Gastroesophageal sphincter (tissue), 4 donors: ENCODE data around the gene TFDP2. TPM values are rescaled to one million over a fixed set of nuclear protein-coding genes. Genes with fewer than 3 reads are reported as not detected.
"Not testable (repeated sequence)": the region's sequence is repeated elsewhere in the genome, so short reads cannot be mapped to it uniquely, and the experiment has no call there.

Experiments
- ATAC-seq: fragments of 150-250 bp; one replicate; pipeline ENCODE4 v1.9.1; 2016; ENCODE audit warnings: mild to moderate bottlenecking, moderate library complexity
- H3K27ac ChIP-seq, 4 donors: fragments of 200-600 bp; sonication (generic) in 3 of 4; 1 replicate in 3 of 4; 2 replicates in 1 of 4; pipeline ENCODE4 v1.5.1; 2016 to 2019
- H3K27me3 ChIP-seq: fragments of 200-600 bp; sonication (generic); one replicate; pipeline ENCODE4 v1.5.1; 2019
- H3K36me3 ChIP-seq, 2 donors: fragments of 200-600 bp; sonication (generic); one replicate each; pipeline ENCODE4 v1.5.1; 2019; ENCODE audit warnings: control low read depth in 1 of 2
- H3K4me1 ChIP-seq, 3 donors: fragments of 200-600 bp; sonication (generic); 1 replicate in 2 of 3; 2 replicates in 1 of 3; pipeline ENCODE4 v1.5.1; 2016 to 2019; ENCODE audit warnings: control low read depth in 2 of 3
- H3K4me3 ChIP-seq, 2 donors: fragments of 200-600 bp; sonication (generic); one replicate each; pipeline ENCODE4 v1.5.1; 2019; ENCODE audit warnings: mild to moderate bottlenecking in 1 of 2, moderate library complexity in 1 of 2
- H3K9me3 ChIP-seq, 3 donors: fragments of 200-600 bp; sonication (generic); one replicate each; pipeline ENCODE4 v1.5.1; 2017 to 2019; ENCODE audit warnings: control low read depth in 2 of 3
- CTCF ChIP-seq, 4 experiments: fragments of 200-600 bp in 2 of 4; fragments of 450-650 bp in 2 of 4; sonication (generic) in 1 of 4; IDR thresholded peaks; one replicate each; pipeline ENCODE4 v1.5.1; 2017 to 2019; ENCODE audit warnings: antibody characterized with exemption in 4 of 4, mild to moderate bottlenecking in 2 of 4, moderate library complexity in 2 of 4
- EP300 ChIP-seq: sonication (generic); formaldehyde crosslinking; IDR thresholded peaks from one replicate; pipeline ENCODE4 v1.6.1; 2017; ENCODE audit warnings: antibody characterized with exemption, mild to moderate bottlenecking
- POLR2A ChIP-seq, 2 donors: fragments of 450-650 bp; IDR thresholded peaks; one replicate each; pipeline ENCODE4 v1.6.1; 2017; ENCODE audit warnings: antibody characterized with exemption in 2 of 2, mild to moderate bottlenecking in 2 of 2, moderate library complexity in 1 of 2
- POLR2AphosphoS5 ChIP-seq: sonication (generic); formaldehyde crosslinking; IDR thresholded peaks from one replicate; pipeline ENCODE4 v1.6.1; 2017; ENCODE audit warnings: antibody characterized with exemption
- WGBS, 2 donors: methylation state at CpG; one replicate each; pipeline ENCODE4 v1.1.5; 2018; ENCODE audit warnings: low coverage in 1 of 2; 5-methylcytosine and 5-hydroxymethylcytosine counted together
- total RNA-seq, 4 donors: library from RNA; depleted of rRNA; stranded (reverse); fragments of >200 nt; gene quantifications; one replicate each; pipeline ENCODE4 v1.1.0, GENCODE V29; 2016

The TFDP2 gene
- total RNA-seq, 4 donors from 2014 or later = 56.2 to 267 (median 108) TPM

DNA sequence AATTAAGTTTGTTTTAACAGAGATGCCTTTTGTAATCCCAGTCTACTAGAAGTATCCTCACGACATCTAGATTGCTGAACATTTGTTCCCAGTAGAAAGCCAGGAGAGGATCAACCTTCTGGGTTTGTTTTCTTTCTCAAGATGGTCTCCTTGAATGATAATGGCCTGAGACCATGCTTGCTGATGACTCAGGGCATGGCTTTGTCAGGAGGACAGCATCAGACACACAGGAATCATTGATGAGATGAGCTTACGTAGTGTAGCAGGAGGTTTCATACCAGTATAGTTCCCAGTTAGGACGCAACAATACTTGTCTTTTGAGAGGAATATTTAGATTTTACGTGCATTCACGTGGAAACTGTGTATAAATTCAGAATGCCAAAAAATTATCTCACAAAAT lies 234.3 kb downstream of the TFDP2 start:
- TF ChIP-seq POLR2AphosphoS5 = no peak
- TF ChIP-seq EP300 = no peak
- no peak for TF ChIP-seq POLR2A (IDR thresholded peaks at IDR 0.05)
- no peak for TF ChIP-seq CTCF (IDR thresholded peaks at IDR 0.05)
- Histone ChIP-seq H3K27me3 (no peaks in the 10 kb centered on the region), H3K27ac (no peak overlapping the region), H3K4me3 (no peak overlapping the region), H3K4me1 (no peaks in the 10 kb centered on the region), H3K9me3 (no peaks in the 10 kb centered on the region), H3K36me3 (peaks cover 0 to 67% of the 10 kb centered on the region in 2 donors)
- ATAC-seq = no peak
- WGBS, 2 donors = 91 to 97% methylated on average over 4 to 5 of the region's 5 CpGs

GRCh38 chr3:141914311-141914710 lies 235.0 kb downstream of the TFDP2 start:
- 81 to 89% methylated on average over 4 of the region's 4 CpGs for WGBS, 2 donors
- H3K27ac ChIP-seq = no peak overlapping the region
- no peak for TF ChIP-seq CTCF (IDR thresholded peaks at IDR 0.05)
- TF ChIP-seq POLR2AphosphoS5 = no peak
- no peak for TF ChIP-seq POLR2A (IDR thresholded peaks at IDR 0.05)
- TF ChIP-seq EP300 = no peak
- H3K36me3 ChIP-seq = peaks cover 0 to 70% of the 10 kb centered on the region in 2 donors
- no peaks in the 10 kb centered on the region for H3K9me3 ChIP-seq
- H3K4me3 ChIP-seq = no peak overlapping the region
- H3K27me3 ChIP-seq = no peaks in the 10 kb centered on the region
- H3K4me1 ChIP-seq = no peaks in the 10 kb centered on the region
- no peak for ATAC-seq

DNA sequence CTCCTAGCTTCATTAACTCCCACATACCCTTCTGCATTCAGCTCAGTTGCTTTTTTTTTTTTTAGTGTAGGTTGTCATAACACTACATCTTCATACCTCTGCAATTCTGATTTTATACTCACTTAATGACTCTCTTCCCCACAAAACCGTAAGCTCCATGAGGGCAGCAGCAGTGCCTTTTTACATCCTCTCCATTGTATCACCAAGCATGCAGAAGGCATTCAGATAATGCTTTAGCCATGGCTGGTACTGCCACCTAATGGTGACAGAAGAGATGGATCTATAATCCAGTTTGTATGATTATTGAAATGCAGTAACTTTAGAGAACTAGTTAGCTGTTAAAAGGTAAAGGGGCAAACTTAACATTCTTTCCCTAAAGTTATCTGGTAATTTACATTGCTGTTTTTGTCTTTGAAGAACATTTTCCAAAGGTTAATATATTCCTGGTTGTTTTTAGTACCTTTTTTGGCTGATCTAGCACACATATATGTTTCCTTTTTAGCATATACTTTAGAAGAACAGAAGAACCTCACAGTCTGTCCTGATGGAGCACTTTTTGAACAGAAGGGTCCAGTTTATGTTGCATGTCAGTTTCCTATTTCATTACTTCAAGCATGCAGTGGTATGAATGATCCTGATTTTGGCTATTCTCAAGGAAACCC lies 236.1 kb downstream of the TFDP2 start:
- peak; percentile 43 to 62 (median 52) for TF ChIP-seq CTCF (IDR thresholded peaks at IDR 0.05)
- no peak for TF ChIP-seq POLR2A (IDR thresholded peaks at IDR 0.05)
- H3K4me1 ChIP-seq = no peaks in the 10 kb centered on the region
- ATAC-seq = no peak

GRCh38 chr3:141909986-141910385 lies 239.4 kb downstream of the TFDP2 start:
- WGBS, 2 donors = 95 to 100% methylated on average over 3 to 4 of the region's 4 CpGs
- peaks cover 0 to 75% of the 10 kb centered on the region in 2 donors for H3K36me3 ChIP-seq

More for the DNA sequence above, 236.1 kb downstream of the TFDP2 start:
- H3K9me3 ChIP-seq = no peaks in the 10 kb centered on the region
- peaks cover 0 to 76% of the 10 kb centered on the region in 2 donors for H3K36me3 ChIP-seq
- no peak overlapping the region for H3K4me3 ChIP-seq
- no peak overlapping the region for H3K27ac ChIP-seq
- WGBS, 2 donors = 27 to 33% methylated on average over 1 of the region's 1 CpG
- no peaks in the 10 kb centered on the region for H3K27me3 ChIP-seq

GRCh38 chr3:141909408-141909807 lies 239.9 kb downstream of the TFDP2 start:
- H3K4me1 ChIP-seq = no peaks in the 10 kb centered on the region
- H3K9me3 ChIP-seq = no peaks in the 10 kb centered on the region
- no peak for TF ChIP-seq EP300
- no peak overlapping the region for H3K4me3 ChIP-seq
- ATAC-seq = no peak
- no peaks in the 10 kb centered on the region for H3K27me3 ChIP-seq
- peaks cover 0 to 75% of the 10 kb centered on the region in 2 donors for H3K36me3 ChIP-seq
- H3K27ac ChIP-seq = no peak overlapping the region

More at GRCh38 chr3:141909986-141910385, 239.4 kb downstream of the TFDP2 start:
- ATAC-seq, H3K27ac ChIP-seq, H3K4me3 ChIP-seq, H3K4me1 ChIP-seq, H3K27me3 ChIP-seq, H3K9me3 ChIP-seq: not testable (repeated sequence)

GRCh38 chr3:141905129-141905528 lies 244.2 kb downstream of the TFDP2 start:
- H3K27me3 ChIP-seq = no peaks in the 10 kb centered on the region
- no peak overlapping the region for H3K27ac ChIP-seq
- peaks cover 0 to 58% of the 10 kb centered on the region in 2 donors for H3K36me3 ChIP-seq
- TF ChIP-seq CTCF (IDR thresholded peaks at IDR 0.05) (no peak), POLR2A (IDR thresholded peaks at IDR 0.05) (no peak), EP300 (no peak), POLR2AphosphoS5 (no peak)
- no peak for ATAC-seq
- H3K4me3 ChIP-seq = no peak overlapping the region
- H3K4me1 ChIP-seq = no peaks in the 10 kb centered on the region
- WGBS, 2 donors = 94 to 95% methylated on average over 2 of the region's 2 CpGs
- peaks cover 0 to 4% (median 0%) of the 10 kb centered on the region in 3 donors for H3K9me3 ChIP-seq
